KOPT-K1 (cell line): ENCODE data around the gene IL1RAPL1.

Experiments used
- H3K27ac ChIP-seq: fragments of 200-600 bp; sonication (generic); 2 replicates; pipeline ENCODE4 v1.5.1; 2016; ENCODE audit warnings: antibody characterized with exemption, mild to moderate bottlenecking, low read depth, low read length; ENCODE audit not compliant: poor library complexity, severe bottlenecking
- H3K36me3 ChIP-seq: fragments of 200-600 bp; sonication (generic); 2 replicates; pipeline ENCODE4 v1.5.1; 2017; ENCODE audit warnings: antibody characterized with exemption, mild to moderate bottlenecking, low read length, moderate library complexity; ENCODE audit not compliant: insufficient read depth
- H3K9me3 ChIP-seq: fragments of 200-600 bp; sonication (generic); 2 replicates; pipeline ENCODE4 v1.5.1; 2017; ENCODE audit warnings: antibody characterized with exemption, low read length, mild to moderate bottlenecking; ENCODE audit not compliant: insufficient read depth, poor library complexity, severe bottlenecking

IL1RAPL1 gene

DNA sequence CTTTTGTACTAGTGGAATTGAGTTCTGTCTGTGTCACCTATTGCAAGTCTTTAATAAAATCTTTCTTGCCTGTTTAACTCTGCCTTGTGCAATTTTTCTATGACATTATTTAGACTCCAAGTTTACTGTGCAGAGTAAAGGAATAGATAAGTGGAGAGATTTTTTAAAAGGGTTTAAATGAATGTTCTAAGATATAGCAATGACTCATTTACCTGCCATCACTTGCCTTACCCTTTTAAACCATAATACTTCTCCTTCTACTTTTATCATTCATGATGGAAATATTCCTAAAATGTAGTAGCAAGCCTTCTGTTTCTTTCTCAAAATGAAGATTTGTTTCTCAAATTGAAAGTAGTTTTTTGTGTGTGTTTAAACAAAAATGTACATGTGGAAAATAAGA lies 845.3 kb downstream of the IL1RAPL1 start:
- Histone ChIP-seq H3K27ac (no peak overlapping the region), H3K36me3 (no peaks in the 10 kb centered on the region), H3K9me3 (no peaks in the 10 kb centered on the region)

DNA sequence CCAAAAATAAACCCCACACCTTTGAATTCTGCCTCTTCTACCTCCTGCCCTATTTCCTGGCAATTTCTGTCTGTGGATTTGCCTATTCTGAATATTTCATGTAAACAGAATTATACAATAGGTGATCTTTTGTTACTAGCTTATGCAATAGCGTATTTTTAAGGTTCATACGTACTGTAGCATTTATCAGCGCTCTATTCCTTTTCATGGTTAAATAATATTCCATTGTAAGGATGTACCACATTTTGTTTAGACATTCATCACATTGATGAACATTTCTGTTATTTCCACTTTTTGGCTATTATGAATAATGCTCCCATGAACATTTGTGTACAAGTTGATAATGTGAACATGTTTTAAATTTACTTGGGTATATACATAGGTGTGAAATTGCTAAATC lies 847.7 kb downstream of the IL1RAPL1 start:
- H3K9me3 ChIP-seq, result no peaks in the 10 kb centered on the region
- no peak overlapping the region for H3K27ac ChIP-seq
- H3K36me3 ChIP-seq, result no peaks in the 10 kb centered on the region

DNA sequence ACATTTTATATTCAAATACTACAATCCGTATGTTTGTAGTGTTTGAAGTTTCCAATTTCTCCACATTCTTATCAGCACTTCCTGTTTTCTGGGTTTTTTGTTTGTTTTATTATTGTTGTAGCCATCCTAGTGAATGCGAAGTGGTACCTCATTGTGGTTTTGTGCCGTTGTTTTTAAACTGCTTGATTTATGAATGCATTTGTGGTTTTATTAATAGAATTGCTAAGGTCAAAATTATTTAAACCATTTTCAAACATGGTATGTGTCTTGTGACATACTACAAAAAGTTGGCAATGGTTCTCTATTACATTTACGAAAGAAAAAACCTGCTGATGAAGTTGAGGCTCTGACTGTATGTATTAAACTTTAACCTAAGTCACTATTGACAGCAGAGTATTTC lies 848.1 kb downstream of the IL1RAPL1 start:
- Histone ChIP-seq H3K36me3 (no peaks in the 10 kb centered on the region), H3K9me3 (no peaks in the 10 kb centered on the region), H3K27ac (no peak overlapping the region)

DNA sequence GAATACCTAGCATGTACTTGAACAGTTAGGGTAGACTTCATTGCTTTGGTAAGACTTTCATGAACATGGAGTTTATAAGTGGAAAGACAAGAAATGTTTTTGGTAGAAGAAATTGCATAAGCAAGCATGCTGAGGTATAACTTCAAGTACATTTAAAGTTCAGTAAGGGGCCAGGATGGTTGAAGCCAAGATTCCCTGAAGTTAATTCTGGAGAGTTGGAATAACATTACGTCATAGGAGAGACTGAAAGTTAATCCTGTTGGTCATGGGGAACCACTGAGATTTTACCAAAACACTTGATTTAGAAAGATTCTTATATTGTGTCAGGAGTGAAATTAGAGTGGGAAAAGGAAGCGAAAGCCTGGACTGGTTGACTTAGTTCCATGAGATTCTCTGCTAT lies 860.6 kb downstream of the IL1RAPL1 start:
- no peaks in the 10 kb centered on the region for H3K9me3 ChIP-seq
- H3K27ac ChIP-seq, result no peak overlapping the region
- no peaks in the 10 kb centered on the region for H3K36me3 ChIP-seq

DNA sequence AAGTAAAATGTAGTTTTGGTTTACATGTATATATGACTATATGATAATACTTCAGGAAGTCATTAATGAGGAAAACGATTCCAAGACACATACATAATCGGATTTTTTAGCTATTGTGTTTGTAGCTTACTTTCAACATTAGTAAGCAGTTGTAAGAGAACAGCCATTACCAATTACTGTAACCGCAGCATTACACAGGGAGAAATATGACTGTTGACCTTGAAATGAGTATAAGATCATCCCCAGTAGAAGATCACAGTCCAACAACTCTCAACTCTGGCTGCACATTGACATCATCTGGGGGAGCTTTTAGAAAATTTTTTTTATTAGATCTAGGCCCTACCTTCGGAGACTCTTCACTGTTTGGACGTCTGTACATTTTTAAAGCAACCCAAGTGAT lies 866.1 kb downstream of the IL1RAPL1 start:
- Histone ChIP-seq H3K36me3 (no peaks in the 10 kb centered on the region), H3K9me3 (no peaks in the 10 kb centered on the region), H3K27ac (no peak overlapping the region)

DNA sequence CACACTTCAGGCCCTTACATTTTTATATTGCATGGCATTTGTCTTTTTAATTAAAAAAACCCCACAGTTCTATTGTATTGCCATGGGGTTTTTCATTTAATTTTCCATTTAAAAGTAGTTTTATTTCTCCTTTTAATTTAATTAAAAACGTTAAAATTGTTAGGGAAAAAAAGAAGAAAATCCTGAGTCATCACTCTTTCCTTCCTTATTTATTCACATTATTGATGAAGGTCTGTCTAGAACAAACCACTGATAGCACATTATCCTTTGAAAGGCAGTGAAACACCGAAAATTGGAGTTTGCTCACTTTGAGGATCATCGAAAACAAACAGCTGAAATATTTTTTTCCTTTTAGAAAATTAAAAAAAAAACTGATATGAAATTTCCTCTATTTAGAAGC lies 868.5 kb downstream of the IL1RAPL1 start:
- Histone ChIP-seq H3K36me3 (no peaks in the 10 kb centered on the region), H3K27ac (no peak overlapping the region), H3K9me3 (no peaks in the 10 kb centered on the region)

DNA sequence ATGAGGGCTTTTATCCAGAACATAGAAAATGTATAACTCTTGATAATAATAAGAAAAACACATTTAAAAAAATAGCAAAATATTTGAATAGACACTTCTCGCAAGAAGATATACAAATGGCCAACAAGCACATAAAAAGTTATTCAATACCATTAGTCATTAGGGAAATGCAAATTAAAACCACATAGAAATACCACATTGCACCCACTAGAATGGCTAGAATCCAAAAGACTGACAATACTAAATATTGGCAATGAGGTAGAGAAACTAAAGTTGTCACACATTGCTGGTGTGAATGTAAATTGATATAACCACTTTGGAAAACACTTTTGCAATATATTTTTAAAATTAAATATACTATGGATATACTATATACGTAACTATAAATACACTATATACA lies 873.8 kb downstream of the IL1RAPL1 start:
- Histone ChIP-seq H3K9me3 (no peaks in the 10 kb centered on the region), H3K27ac (no peak overlapping the region), H3K36me3 (no peaks in the 10 kb centered on the region)

DNA sequence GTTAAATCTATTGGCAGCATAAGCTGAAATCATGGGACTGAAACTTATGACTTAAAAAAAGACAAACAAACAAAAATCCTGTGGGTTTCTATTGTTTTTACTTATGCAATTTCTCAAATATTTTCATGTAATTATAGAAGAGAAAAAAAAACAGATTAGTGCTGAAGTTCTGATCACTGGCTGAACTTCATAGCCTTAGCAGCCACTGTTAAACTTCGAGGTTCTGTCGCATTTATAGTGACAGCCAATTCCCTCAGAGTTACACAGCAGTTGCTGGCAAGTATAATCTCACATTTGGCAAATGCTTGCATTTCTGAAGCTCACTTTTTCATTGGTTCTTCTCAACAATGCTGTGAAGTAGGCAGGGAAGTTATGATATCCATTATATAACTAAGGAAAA lies 879.2 kb downstream of the IL1RAPL1 start:
- Histone ChIP-seq H3K36me3 (no peaks in the 10 kb centered on the region), H3K27ac (no peak overlapping the region), H3K9me3 (no peaks in the 10 kb centered on the region)

DNA sequence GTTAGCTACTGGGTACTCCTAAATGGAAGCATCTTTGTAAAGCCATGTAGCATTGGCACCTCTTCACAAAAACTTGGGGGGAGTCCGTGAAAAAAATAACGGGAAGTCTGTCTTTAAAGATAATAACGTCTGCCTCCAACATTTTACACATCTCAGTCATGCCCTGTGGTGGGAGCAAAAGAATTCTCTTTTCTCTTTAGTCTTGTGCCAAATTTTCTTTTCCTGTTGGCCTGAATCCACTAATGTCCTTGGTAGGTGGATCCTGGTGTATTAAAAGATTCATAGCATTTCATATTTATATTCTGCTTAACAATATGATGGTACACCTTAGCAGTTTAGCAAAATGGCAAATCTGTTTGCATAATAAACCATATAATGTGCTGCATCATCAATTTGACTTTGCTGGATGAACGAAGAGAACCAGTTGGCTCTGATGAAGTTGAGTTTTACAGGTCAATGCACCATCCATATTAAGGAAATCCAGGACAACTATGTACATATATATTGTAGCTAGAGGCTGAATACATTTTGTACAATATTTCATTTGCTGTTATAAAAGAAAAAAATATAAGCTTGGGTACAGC lies 881.8 kb downstream of the IL1RAPL1 start:
- Histone ChIP-seq H3K36me3 (no peaks in the 10 kb centered on the region), H3K27ac (no peak overlapping the region), H3K9me3 (no peaks in the 10 kb centered on the region)

DNA sequence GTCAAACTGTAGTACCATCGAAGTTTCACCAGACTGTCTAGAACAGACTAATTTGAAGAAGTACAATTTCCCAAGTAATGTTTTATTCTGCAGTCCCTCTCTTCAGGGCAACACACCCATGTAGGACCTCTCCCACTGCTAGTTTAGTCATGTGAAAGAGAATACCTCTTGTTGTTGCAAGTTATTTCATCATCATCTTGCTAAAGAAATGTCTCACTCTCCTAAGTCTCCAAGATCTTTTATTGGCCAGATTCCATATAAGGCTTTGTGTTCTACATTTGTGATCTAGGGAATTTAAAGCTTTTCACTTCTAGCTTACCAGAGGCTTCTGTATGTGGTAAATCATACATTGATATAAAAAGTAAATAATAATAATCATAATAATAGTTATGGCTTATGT lies 882.8 kb downstream of the IL1RAPL1 start:
- Histone ChIP-seq H3K9me3 (no peaks in the 10 kb centered on the region), H3K27ac (no peak overlapping the region), H3K36me3 (no peaks in the 10 kb centered on the region)

DNA sequence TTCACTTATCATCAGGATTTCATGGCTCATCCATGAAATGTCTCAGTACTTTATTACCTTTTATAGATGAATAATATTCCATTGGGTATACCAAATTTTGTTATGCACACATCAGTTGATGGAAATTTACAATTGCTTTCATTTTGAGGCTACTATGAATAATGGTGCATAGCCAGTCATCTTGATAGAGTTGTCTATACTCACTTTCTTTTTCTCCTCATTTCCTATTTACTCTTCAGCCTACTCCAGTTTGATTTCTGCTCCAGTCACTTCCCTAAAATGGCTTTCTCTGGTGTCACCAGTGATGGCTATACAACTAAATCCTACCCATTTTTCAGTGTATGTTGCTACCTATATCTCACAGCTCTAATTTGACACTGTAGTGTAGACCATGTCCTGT lies 884.6 kb downstream of the IL1RAPL1 start:
- no peaks in the 10 kb centered on the region for H3K9me3 ChIP-seq
- H3K27ac ChIP-seq, result no peak overlapping the region
- H3K36me3 ChIP-seq, result no peaks in the 10 kb centered on the region

DNA sequence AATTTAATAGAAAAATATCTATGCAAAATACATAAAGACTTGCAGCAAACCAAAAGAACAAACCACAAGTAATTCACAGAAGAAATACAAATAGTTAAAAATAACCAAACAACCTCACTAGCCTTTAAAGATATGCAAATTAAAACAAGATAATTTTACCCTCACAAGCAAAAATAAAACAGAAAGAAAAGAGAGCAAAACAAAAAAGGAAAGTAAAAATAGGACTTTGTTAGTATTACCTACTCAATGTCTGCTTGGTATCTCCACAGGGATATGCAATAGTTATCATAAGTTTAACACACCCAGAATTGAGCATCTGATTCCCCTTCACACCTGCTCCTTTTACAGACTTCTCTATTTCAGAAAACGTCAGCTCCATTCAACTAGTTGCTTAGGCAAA lies 890.6 kb downstream of the IL1RAPL1 start:
- Histone ChIP-seq H3K9me3 (no peaks in the 10 kb centered on the region), H3K27ac (no peak overlapping the region), H3K36me3 (no peaks in the 10 kb centered on the region)

DNA sequence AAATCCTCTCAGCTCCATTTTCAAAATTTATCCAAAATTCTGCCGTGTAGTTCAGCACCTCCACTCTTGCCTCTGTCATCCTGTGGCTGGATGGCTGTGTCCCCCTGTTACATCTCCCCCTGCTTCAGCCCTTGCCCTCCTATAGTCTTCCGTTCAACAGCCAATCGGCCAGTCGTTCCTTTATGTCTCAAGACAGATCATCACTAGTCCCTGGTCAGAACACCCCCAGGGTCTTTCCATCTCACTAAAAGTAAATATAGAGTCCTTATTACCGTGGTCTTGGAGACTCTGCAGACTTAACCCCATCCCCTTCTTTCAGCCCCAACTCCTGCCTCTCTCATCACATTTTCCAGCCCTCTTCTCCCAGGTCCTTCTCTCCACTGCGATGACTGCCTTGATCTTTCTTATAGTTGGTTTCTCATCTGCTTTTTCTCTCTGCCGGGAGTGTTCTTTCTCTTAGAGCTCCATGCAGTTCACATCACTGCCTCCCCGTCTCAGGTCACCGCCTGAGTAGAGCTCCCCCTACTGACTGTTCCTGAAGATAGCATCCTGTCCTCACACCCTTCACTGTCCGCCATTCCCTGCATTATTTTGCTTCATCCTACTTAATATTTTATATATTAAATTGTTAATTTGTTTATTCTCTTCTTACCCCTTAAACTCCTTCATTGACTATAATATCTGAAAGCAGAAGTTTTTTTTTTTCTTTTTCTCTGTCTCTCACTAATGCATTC lies 891.3 kb downstream of the IL1RAPL1 start:
- Histone ChIP-seq H3K36me3 (no peaks in the 10 kb centered on the region), H3K9me3 (no peaks in the 10 kb centered on the region), H3K27ac (no peak overlapping the region)

DNA sequence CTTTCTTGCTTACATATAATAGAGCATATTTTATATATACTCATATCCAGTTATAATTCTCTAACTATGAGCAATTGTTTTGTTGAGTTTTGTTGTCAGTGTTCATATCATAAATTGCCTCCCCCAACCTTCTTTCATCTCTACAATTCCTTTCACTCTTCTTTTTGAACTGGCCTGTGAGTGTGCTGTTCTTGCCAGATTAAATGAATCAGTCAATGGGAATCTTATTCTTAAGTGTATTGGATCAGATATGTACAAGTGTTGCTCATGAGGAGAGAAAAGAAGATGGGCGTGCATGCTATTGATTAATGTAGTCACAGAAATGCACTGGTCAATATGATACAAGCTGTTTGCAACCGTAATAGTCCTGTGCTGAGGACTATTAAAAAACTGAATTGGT lies 900.0 kb downstream of the IL1RAPL1 start:
- Histone ChIP-seq H3K36me3 (no peaks in the 10 kb centered on the region), H3K27ac (no peak overlapping the region)

DNA sequence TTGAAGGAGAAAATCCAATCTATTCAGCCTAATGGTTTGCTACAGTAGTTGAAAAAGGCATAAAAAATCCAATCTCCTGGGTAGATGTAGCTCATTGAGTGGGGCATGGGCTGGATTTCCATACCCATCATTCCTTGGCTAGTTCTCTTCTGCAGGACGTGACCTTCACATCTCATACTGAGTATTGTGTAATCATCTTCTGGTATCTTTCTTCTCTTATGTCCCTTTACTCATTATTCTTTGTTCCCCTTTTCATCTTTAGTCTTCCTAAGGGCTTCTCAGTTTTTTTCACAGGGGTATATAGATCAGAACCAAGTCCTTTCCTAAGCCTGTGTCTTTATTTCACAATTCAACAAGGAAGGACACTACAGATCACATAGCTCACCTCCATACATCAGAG lies 900.5 kb downstream of the IL1RAPL1 start:
- no peak overlapping the region for H3K27ac ChIP-seq
- no peaks in the 10 kb centered on the region for H3K9me3 ChIP-seq

More for the DNA sequence above, 900.0 kb downstream of the IL1RAPL1 start:
- H3K9me3 ChIP-seq, result no peaks in the 10 kb centered on the region

DNA sequence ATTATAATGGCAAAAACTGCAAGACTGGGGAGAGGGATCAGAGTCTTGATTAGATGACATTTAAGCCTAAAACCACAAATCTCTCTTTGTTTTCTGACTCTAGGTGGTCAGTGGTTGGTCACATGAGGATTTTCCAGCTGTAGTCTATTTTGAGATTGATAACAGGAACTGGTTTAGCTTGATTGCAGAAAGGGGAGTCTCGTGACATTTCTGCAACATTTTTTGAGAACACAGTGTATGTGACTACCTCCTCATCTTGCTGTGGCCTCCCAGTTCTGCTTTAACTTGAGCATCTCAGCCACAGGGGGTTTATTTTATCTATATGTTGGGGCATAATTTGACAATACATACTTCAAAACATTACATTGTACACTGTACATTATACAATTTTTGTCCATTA lies 901.7 kb downstream of the IL1RAPL1 start:
- H3K9me3 ChIP-seq, result no peaks in the 10 kb centered on the region
- H3K27ac ChIP-seq, result no peak overlapping the region
- no peaks in the 10 kb centered on the region for H3K36me3 ChIP-seq

More for the DNA sequence above, 900.5 kb downstream of the IL1RAPL1 start:
- no peaks in the 10 kb centered on the region for H3K36me3 ChIP-seq
